ENCODE data around the gene TLE4.
A peak's percentile ranks its signal among the peaks of the same experiment; 100 is the strongest.
"Not testable (repeated sequence)": the region's sequence is repeated elsewhere in the genome, so short reads cannot be mapped to it uniquely, and the experiment has no call there.

The TLE4 gene

DNA sequence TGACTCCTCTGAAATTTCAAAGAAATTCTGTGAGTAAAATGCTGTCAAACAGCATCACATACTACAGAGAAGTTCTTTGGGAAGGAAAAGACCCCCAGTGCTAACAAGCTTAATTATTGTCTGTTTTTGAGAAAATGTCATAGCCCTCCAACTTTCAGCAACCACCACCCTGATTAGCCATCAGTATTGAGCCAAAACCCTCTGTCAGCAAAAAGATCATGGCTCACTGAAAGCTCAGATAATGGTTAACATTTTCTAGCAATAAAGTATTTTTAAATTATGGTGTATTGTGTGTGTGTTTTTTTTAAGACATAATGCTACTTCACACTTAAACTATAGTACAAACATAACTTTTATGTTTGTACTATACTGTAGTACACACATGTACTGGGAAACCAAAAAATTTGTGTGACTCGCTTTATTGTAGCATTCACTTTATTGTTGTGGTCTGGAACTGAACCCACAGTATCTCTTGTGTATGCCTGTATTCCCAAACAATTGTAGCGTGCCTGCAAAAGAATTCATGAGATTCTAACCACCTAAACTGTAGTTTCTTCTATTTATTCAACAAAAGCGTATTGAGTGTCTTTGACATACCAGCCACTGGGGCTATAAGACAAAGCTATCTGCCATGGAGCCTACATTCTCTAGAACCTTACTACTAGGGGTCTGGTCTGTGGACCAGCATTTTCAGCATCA is 31.6 kb downstream of the TLE4 start:
- no peak for DNase-seq (ENCODE audit: low read depth)

GRCh38 chr9:79604149-79604548 is 32.4 kb downstream of the TLE4 start:
- DNase-seq (ENCODE audit: low read depth) = no peak

GRCh38 chr9:79604921-79605562 is 33.3 kb downstream of the TLE4 start:
- no peak for DNase-seq (ENCODE audit: low read depth)

DNA sequence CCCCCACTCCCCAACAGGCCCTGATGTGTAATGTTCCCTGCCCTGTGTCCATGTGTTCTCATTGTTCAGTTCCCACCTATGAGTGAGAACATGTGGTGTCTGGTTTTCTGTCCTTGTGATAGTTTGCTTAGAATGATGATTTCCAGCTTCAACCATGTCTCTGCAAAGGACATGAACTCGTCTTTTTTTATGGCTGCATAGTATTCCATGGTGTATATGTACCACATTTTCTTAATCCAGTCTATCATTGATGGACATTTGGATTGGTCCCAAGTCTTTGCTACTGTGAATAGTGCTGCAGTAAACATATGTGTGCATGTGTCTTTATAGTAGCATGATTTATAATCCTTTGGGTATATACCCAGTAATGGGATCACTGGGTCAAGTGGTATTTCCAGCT is 34.8 kb downstream of the TLE4 start:
- not testable (repeated sequence) for DNase-seq (ENCODE audit: low read depth)

GRCh38 chr9:79609468-79610018 is 37.8 kb downstream of the TLE4 start:
- DNase-seq (ENCODE audit: low read depth) = no peak

GRCh38 chr9:79610019-79610631 is 38.4 kb downstream of the TLE4 start:
- DNase-seq (ENCODE audit: low read depth) = peak; percentile 5

GRCh38 chr9:79610791-79611614 is 39.2 kb downstream of the TLE4 start:
- DNase-seq (ENCODE audit: low read depth) = peak; percentile 10

GRCh38 chr9:79613145-79613544 is 41.4 kb downstream of the TLE4 start:
- DNase-seq (ENCODE audit: low read depth) = no peak

- no peak for DNase-seq (ENCODE audit: low read depth)
Observed at GRCh38 chr9:79615038-79615437, 43.3 kb downstream of the TLE4 start.

GRCh38 chr9:79616013-79616412 is 44.2 kb downstream of the TLE4 start:
- no peak for DNase-seq (ENCODE audit: low read depth)

GRCh38 chr9:79616971-79617370 is 45.2 kb downstream of the TLE4 start:
- DNase-seq (ENCODE audit: low read depth) = no peak

DNA sequence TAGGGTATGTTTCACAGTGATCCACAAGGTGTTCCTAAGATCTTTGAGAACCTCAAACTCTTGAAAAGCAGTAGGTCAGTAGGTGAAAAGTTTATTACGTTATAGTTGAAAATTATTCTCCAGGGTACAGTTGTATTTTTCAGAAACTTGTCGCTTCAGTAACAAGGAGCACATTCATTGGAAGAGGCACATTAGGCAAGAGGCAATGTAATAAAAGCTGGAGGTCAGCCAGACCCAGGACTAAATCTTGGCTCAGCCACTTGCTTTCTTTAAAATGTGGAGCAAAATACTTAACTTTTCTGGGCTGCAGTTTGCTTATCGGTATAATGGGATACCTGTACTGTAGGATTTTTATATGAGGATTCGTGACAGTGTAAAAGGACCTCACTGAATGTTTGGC is 45.6 kb downstream of the TLE4 start:
- peak; percentile 37 for DNase-seq (ENCODE audit: low read depth)

DNA sequence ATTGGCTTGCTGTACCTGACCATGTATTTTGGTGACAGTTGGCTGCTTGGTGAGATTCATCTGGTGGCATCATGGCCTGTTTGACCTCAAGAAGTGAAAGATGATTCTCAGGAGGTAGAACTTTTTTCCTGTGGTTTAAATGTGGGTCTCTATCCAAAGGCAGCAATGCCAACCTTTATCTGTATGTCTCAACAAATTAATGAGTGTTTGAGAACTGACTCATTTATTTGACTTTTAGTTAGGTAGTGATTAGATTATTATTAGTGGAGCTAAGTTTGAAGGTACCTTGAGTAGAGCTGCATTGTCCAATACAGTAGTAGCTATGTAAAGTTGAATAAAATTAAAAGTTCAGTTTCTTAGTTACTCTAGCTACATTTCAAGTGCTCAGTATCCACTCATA is 48.2 kb downstream of the TLE4 start:
- DNase-seq (ENCODE audit: low read depth) = no peak

- DNase-seq (ENCODE audit: low read depth) = no peak
Observed at GRCh38 chr9:79621916-79622575, 50.3 kb downstream of the TLE4 start.

GRCh38 chr9:79623799-79624721 is 52.3 kb downstream of the TLE4 start:
- DNase-seq (ENCODE audit: low read depth) = no peak

DNA sequence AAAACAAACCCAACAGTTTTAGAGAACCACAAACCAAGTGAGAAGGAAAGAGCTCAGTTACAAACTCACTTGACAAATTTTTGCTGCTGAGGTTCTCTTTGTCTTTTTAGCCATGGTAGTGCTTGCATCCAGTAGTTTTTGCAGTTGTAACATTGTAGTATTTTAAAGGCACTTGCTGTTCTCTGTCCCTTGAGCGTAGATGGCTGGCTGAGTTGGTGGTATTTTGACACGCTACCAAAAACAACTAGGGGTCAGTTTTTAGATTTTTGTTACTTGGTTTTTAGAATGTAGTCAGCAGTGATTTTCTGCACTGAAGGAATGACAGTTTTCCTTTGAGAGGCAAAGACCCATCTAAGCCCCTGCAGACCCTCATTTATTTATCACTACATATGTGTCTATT is 58.0 kb downstream of the TLE4 start:
- DNase-seq (ENCODE audit: low read depth) = no peak

- DNase-seq (ENCODE audit: low read depth) = no peak
Observed at GRCh38 chr9:79630521-79631403, 59.0 kb downstream of the TLE4 start.

DNA sequence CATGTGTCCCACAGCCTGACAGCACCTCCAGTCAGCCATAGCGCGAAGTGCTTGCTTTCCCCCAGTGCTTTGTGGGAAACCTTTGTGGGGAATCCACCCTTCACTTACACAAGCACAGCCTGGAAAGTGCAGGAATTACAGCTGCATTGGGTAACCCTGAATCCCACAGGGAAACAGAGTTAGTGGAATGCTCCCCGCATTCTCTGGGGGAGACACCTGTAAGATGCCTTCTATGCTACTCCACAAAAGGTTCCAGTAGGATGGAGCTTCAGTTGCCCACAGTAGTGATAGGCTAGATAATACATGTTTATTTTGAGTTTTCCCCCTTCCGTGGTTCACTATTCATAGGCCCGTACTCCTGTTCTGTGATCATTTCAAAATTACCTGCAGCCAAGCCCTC is 60.3 kb downstream of the TLE4 start:
- DNase-seq (ENCODE audit: low read depth) = no peak

- no peak for DNase-seq (ENCODE audit: low read depth)
Observed at GRCh38 chr9:79632705-79633104, 60.9 kb downstream of the TLE4 start.

- DNase-seq (ENCODE audit: low read depth) = no peak
Observed at GRCh38 chr9:79633558-79633957, 61.8 kb downstream of the TLE4 start.
